CD4-positive, CD25-positive, alpha-beta regulatory T cell (primary cell): ENCODE data around the gene SIGLEC6. TPM values are rescaled to one million over a fixed set of nuclear protein-coding genes. Genes with fewer than 3 reads are reported as not detected.

Source experiments
- ATAC-seq, 2 donors: fragments of 150-1000 bp; cut with Tn5 transposase; one replicate each; pipeline ENCODE4 v1.10.0; 2021; ENCODE audit warnings: low read depth in 2 of 2, moderate number of reproducible peaks in 2 of 2, moderate library complexity in 1 of 2
- DNase-seq, 3 donors: peaks; one replicate each; pipeline versions ENCODE4 v3.0.0 to v3.0.0-alpha.2; 2012 to 2022; ENCODE audit warnings: mixed read lengths in 1 of 3
- H3K27ac ChIP-seq: one replicate; pipeline ENCODE4 v1.7.0; 2013; ENCODE audit warnings: mild to moderate bottlenecking, low read length; ENCODE audit not compliant: insufficient read depth, poor library complexity, severe bottlenecking
- H3K27me3 ChIP-seq: one replicate; pipeline ENCODE4 v1.7.0; 2013; ENCODE audit warnings: low read length; ENCODE audit not compliant: control insufficient read depth, insufficient read depth
- H3K36me3 ChIP-seq: one replicate; pipeline ENCODE4 v1.7.0; 2013; ENCODE audit warnings: mild to moderate bottlenecking, low read length, moderate library complexity; ENCODE audit not compliant: control insufficient read depth, insufficient read depth
- H3K4me1 ChIP-seq: 2 replicates; pipeline ENCODE4 v1.7.0; 2013; ENCODE audit warnings: mild to moderate bottlenecking, low read length; ENCODE audit not compliant: insufficient read depth, control insufficient read depth, poor library complexity, severe bottlenecking
- H3K4me3 ChIP-seq: one replicate; pipeline ENCODE4 v1.7.0; 2013; ENCODE audit warnings: low read depth, mild to moderate bottlenecking, low read length, moderate library complexity
- H3K9me3 ChIP-seq, 2 experiments: 1 replicate in 1 of 2; 2 replicates in 1 of 2; pipeline ENCODE4 v1.7.0; 2013; ENCODE audit warnings: low read length in 2 of 2, mild to moderate bottlenecking in 1 of 2, moderate library complexity in 1 of 2; ENCODE audit not compliant: control insufficient read depth in 2 of 2
- H3K27ac Mint-ChIP-seq, 3 donors: one replicate each; pipeline ENCODE4 v1.8.0; 2020 to 2022; ENCODE audit warnings: mild to moderate bottlenecking in 3 of 3, mixed read lengths in 3 of 3, moderate library complexity in 2 of 3
- H3K27me3 Mint-ChIP-seq: one replicate; pipeline ENCODE4 v1.8.0; 2022; ENCODE audit warnings: mild to moderate bottlenecking, mixed read lengths
- H3K36me3 Mint-ChIP-seq: one replicate; pipeline ENCODE4 v1.8.0; 2020; ENCODE audit warnings: mixed read lengths
- H3K4me1 Mint-ChIP-seq, 4 donors: one replicate each; pipeline ENCODE4 v1.8.0; 2020 to 2022; ENCODE audit warnings: mixed read lengths in 4 of 4, mild to moderate bottlenecking in 1 of 4
- H3K4me3 Mint-ChIP-seq, 4 donors: one replicate each; pipeline ENCODE4 v1.8.0; 2020 to 2022; ENCODE audit warnings: mild to moderate bottlenecking in 4 of 4, mixed read lengths in 4 of 4, moderate library complexity in 3 of 4
- H3K9me3 Mint-ChIP-seq, 7 donors: one replicate each; pipeline ENCODE4 v1.8.0; 2020 to 2022; ENCODE audit warnings: mixed read lengths in 7 of 7, mild to moderate bottlenecking in 3 of 7, moderate library complexity in 2 of 7
- polyA plus RNA-seq, 4 donors: library from polyadenylated mRNA; unstranded; fragments of 300-500 nt; fragmentation: Illumina TruSeq; gene quantifications; one replicate each; pipeline ENCODE4 v1.2.3, GENCODE V29; 2021
- total RNA-seq: library from RNA; stranded (reverse); gene quantifications from one replicate; pipeline ENCODE4 v1.2.3, GENCODE V29; 2022

The SIGLEC6 gene
- total and polyA plus RNA-seq, 5 donors from 2014 or later = not detected

GRCh38 chr19:51535535-51535934 lies 4.1 kb upstream of the SIGLEC6 start:
- ATAC-seq = no peak
- Mint-ChIP-seq H3K36me3 (no peaks in the 10 kb centered on the region), H3K4me3 (no peak overlapping the region), H3K9me3 (peaks cover 0 to 13% (median 5%) of the 10 kb centered on the region in 7 donors), H3K27me3 (peaks cover 33% of the 10 kb centered on the region), H3K4me1 (no peaks in the 10 kb centered on the region), H3K27ac (no peak overlapping the region)
- no peaks in the 10 kb centered on the region for H3K36me3 ChIP-seq
- H3K4me3 ChIP-seq = no peak overlapping the region
- no peaks in the 10 kb centered on the region for H3K9me3 ChIP-seq
- no peak overlapping the region for H3K27ac ChIP-seq
- peaks cover 3% of the 10 kb centered on the region for H3K27me3 ChIP-seq
- no peak for DNase-seq
- H3K4me1 ChIP-seq = no peaks in the 10 kb centered on the region

DNA sequence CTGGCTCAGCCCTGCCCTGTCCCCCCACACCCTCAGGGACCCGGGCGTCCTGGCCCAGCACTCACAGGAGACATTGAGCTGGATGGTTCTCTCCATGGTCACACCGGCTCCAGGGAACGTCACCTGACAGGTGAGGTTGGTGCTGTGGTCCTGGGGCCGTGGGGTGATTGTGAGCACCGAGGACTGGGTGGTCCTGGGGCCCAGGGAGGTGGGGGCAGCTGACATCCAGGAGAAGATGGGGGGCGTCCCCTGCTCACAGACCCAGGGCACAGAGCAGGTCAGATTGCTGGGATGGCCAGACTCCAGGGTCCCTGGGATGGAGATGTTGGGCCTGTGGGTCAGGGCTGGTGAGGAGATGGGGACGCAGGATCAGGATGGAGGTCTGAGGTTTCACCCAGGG lies 854 bp downstream of the SIGLEC6 start:
- ATAC-seq (no peak), DNase-seq (no peak)
- H3K4me3 ChIP-seq = no peak overlapping the region
- H3K4me1 Mint-ChIP-seq = no peaks in the 10 kb centered on the region
- H3K4me1 ChIP-seq = no peaks in the 10 kb centered on the region
- H3K36me3 ChIP-seq = no peaks in the 10 kb centered on the region
- H3K27ac Mint-ChIP-seq = no peak overlapping the region
- H3K27me3 Mint-ChIP-seq = peaks cover 15% of the 10 kb centered on the region
- H3K9me3 Mint-ChIP-seq = peaks cover 0 to 7% (median 3%) of the 10 kb centered on the region in 7 donors
- no peak overlapping the region for H3K27ac ChIP-seq
- H3K36me3 Mint-ChIP-seq = no peaks in the 10 kb centered on the region
- H3K27me3 ChIP-seq = no peaks in the 10 kb centered on the region
- no peaks in the 10 kb centered on the region for H3K9me3 ChIP-seq
- no peak overlapping the region for H3K4me3 Mint-ChIP-seq

GRCh38 chr19:51529301-51529700 lies 2.2 kb downstream of the SIGLEC6 start:
- H3K27ac ChIP-seq = no peak overlapping the region
- Mint-ChIP-seq H3K27me3 (peaks cover 15% of the 10 kb centered on the region), H3K27ac (no peak overlapping the region), H3K9me3 (peaks cover 0 to 4% (median 0%) of the 10 kb centered on the region in 7 donors), H3K4me3 (no peak overlapping the region), H3K36me3 (no peaks in the 10 kb centered on the region), H3K4me1 (no peaks in the 10 kb centered on the region)
- H3K4me1 ChIP-seq = no peaks in the 10 kb centered on the region
- no peaks in the 10 kb centered on the region for H3K9me3 ChIP-seq
- DNase-seq (no peak), ATAC-seq (no peak)
- no peaks in the 10 kb centered on the region for H3K27me3 ChIP-seq
- no peak overlapping the region for H3K4me3 ChIP-seq
- no peaks in the 10 kb centered on the region for H3K36me3 ChIP-seq

- Histone ChIP-seq H3K36me3 (no peaks in the 10 kb centered on the region), H3K9me3 (no peaks in the 10 kb centered on the region), H3K4me3 (no peak overlapping the region), H3K27me3 (no peaks in the 10 kb centered on the region), H3K4me1 (no peaks in the 10 kb centered on the region), H3K27ac (no peak overlapping the region)
- Mint-ChIP-seq H3K36me3 (no peaks in the 10 kb centered on the region), H3K27ac (no peak overlapping the region), H3K4me1 (peaks cover 0 to 7% (median 0%) of the 10 kb centered on the region in 4 donors), H3K4me3 (no peak overlapping the region), H3K27me3 (peaks cover 4% of the 10 kb centered on the region), H3K9me3 (peaks cover 0 to 4% (median 0%) of the 10 kb centered on the region in 7 donors)
- ATAC-seq (no peak), DNase-seq (no peak)
These were observed 5.8 kb downstream of the SIGLEC6 start for GRCh38 chr19:51525651-51526050.

- H3K27me3 Mint-ChIP-seq = peaks cover 4% of the 10 kb centered on the region
- Histone ChIP-seq H3K27me3 (peaks cover 1% of the 10 kb centered on the region), H3K36me3 (no peaks in the 10 kb centered on the region), H3K4me3 (no peak overlapping the region), H3K9me3 (no peaks in the 10 kb centered on the region), H3K4me1 (no peaks in the 10 kb centered on the region), H3K27ac (no peak overlapping the region)
- ATAC-seq (no peak), DNase-seq (no peak)
- no peaks in the 10 kb centered on the region for H3K36me3 Mint-ChIP-seq
- H3K4me3 Mint-ChIP-seq = no peak overlapping the region
- peaks cover 0 to 4% (median 0%) of the 10 kb centered on the region in 7 donors for H3K9me3 Mint-ChIP-seq
- H3K4me1 Mint-ChIP-seq = peaks cover 0 to 7% (median 0%) of the 10 kb centered on the region in 4 donors
- no peak overlapping the region for H3K27ac Mint-ChIP-seq
These were observed 6.7 kb downstream of the SIGLEC6 start for GRCh38 chr19:51524666-51525264.

DNA sequence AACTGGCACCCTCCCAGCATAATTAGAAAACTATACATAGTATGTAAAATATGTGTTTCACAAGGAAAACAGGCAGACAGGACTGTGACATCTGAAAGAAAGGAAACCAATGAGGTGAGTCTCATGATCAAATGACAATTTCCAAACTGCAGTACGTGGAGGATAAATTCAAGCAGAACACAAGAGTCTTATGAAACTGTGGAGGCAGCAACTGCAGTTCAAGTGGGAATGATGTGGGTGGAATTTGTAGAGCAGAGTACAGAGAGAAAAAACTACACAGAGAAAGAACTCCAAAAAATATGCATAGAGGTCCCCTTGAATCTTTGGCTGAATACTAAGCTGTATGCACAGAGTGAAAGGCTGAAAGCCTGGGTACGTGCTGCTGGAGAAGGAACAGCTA lies 9.7 kb downstream of the SIGLEC6 start:
- Mint-ChIP-seq H3K4me3 (no peak overlapping the region), H3K4me1 (peaks cover 0 to 7% (median under 1%) of the 10 kb centered on the region in 4 donors), H3K27me3 (peaks cover 8% of the 10 kb centered on the region), H3K27ac (no peak overlapping the region), H3K9me3 (peaks cover 0 to 4% (median 0%) of the 10 kb centered on the region in 7 donors), H3K36me3 (peaks cover 3% of the 10 kb centered on the region)
- H3K4me3 ChIP-seq = no peak overlapping the region
- no peaks in the 10 kb centered on the region for H3K4me1 ChIP-seq
- H3K9me3 ChIP-seq = no peaks in the 10 kb centered on the region
- H3K27ac ChIP-seq = no peak overlapping the region
- peaks cover 1% of the 10 kb centered on the region for H3K27me3 ChIP-seq
- DNase-seq (no peak), ATAC-seq (no peak)
- H3K36me3 ChIP-seq = no peaks in the 10 kb centered on the region

GRCh38 chr19:51521357-51521756 lies 10.1 kb downstream of the SIGLEC6 start:
- Histone ChIP-seq H3K9me3 (no peaks in the 10 kb centered on the region), H3K4me3 (no peak overlapping the region), H3K27ac (no peak overlapping the region), H3K36me3 (no peaks in the 10 kb centered on the region), H3K4me1 (no peaks in the 10 kb centered on the region), H3K27me3 (peaks cover 1% of the 10 kb centered on the region)
- H3K4me1 Mint-ChIP-seq = peaks cover 0 to 7% (median under 1%) of the 10 kb centered on the region in 4 donors
- H3K36me3 Mint-ChIP-seq = peaks cover 3% of the 10 kb centered on the region
- no peak for DNase-seq
- no peak for ATAC-seq
- H3K27ac Mint-ChIP-seq = no peak overlapping the region
- peaks cover 0 to 4% (median 0%) of the 10 kb centered on the region in 7 donors for H3K9me3 Mint-ChIP-seq
- no peak overlapping the region for H3K4me3 Mint-ChIP-seq
- H3K27me3 Mint-ChIP-seq = peaks cover 8% of the 10 kb centered on the region

GRCh38 chr19:51520728-51521127 lies 10.7 kb downstream of the SIGLEC6 start:
- Histone ChIP-seq H3K27ac (no peak overlapping the region), H3K9me3 (no peaks in the 10 kb centered on the region), H3K27me3 (peaks cover 1% of the 10 kb centered on the region), H3K36me3 (no peaks in the 10 kb centered on the region), H3K4me1 (no peaks in the 10 kb centered on the region), H3K4me3 (no peak overlapping the region)
- Mint-ChIP-seq H3K36me3 (peaks cover 3% of the 10 kb centered on the region), H3K4me3 (peak overlapping the region in 1 of 4 donors; percentile 28), H3K27ac (peak overlapping the region in 1 of 3 donors; percentile 38), H3K4me1 (peaks cover 0 to 7% (median under 1%) of the 10 kb centered on the region in 4 donors), H3K27me3 (peaks cover 8% of the 10 kb centered on the region), H3K9me3 (peaks cover 0 to 4% (median 0%) of the 10 kb centered on the region in 7 donors)
- ATAC-seq (no peak), DNase-seq (no peak)
